NCI-H524 (cell line): ENCODE data around the gene ZSCAN16.

Source experiments
- DNase-seq, 2 experiments: peaks; one replicate each; lab custom pipeline; 2025; lab: John Stamatoyannopoulos, UW

ZSCAN16 gene

GRCh38 chr6:28134015-28134414 is 9.6 kb downstream of the ZSCAN16 start:
- DNase-seq, result peak; percentile 3 to 26

GRCh38 chr6:28134716-28135115 is 10.3 kb downstream of the ZSCAN16 start:
- no peak for DNase-seq

GRCh38 chr6:28135393-28135792 is 11.0 kb downstream of the ZSCAN16 start:
- no peak for DNase-seq

- peak; percentile 94 to 95 for DNase-seq
These were observed 12.4 kb downstream of the ZSCAN16 start for GRCh38 chr6:28136585-28137504.

- peak in 1 of 2 experiments; percentile 36 for DNase-seq
These were observed 13.1 kb downstream of the ZSCAN16 start for GRCh38 chr6:28137505-28137981.

GRCh38 chr6:28139860-28140543 is 15.6 kb downstream of the ZSCAN16 start:
- DNase-seq, result no peak

- no peak for DNase-seq
These were observed 16.2 kb downstream of the ZSCAN16 start for GRCh38 chr6:28140616-28141015.

GRCh38 chr6:28141500-28142329 is 17.3 kb downstream of the ZSCAN16 start, which contains the start of gene ZKSCAN8:
ZKSCAN8 (plus strand) TSS chr6:28141883; CDS start chr6:28148408, 6,525 bp downstream.
- peak; percentile 91 to 97 for DNase-seq

- no peak for DNase-seq
These were observed 18.0 kb downstream of the ZSCAN16 start for GRCh38 chr6:28142446-28142845.

- DNase-seq, result no peak
These were observed 20.8 kb downstream of the ZSCAN16 start for GRCh38 chr6:28145231-28145630.

- DNase-seq, result no peak
These were observed 28.1 kb downstream of the ZSCAN16 start for GRCh38 chr6:28152531-28152930.

GRCh38 chr6:28153546-28153945 is 29.1 kb downstream of the ZSCAN16 start:
- DNase-seq, result no peak

- DNase-seq, result no peak
These were observed 29.9 kb downstream of the ZSCAN16 start for GRCh38 chr6:28154357-28154756.

- no peak for DNase-seq
These were observed 33.9 kb downstream of the ZSCAN16 start for GRCh38 chr6:28158318-28158717.

GRCh38 chr6:28159029-28159607 is 34.7 kb downstream of the ZSCAN16 start:
- DNase-seq, result no peak

- no peak for DNase-seq
These were observed 35.8 kb downstream of the ZSCAN16 start for GRCh38 chr6:28160233-28160632.

GRCh38 chr6:28161410-28162079 is 37.1 kb downstream of the ZSCAN16 start:
- peak; percentile 24 to 78 for DNase-seq

- no peak for DNase-seq
These were observed 41.2 kb downstream of the ZSCAN16 start for GRCh38 chr6:28165563-28165962.

GRCh38 chr6:28167068-28167467 is 42.7 kb downstream of the ZSCAN16 start:
- DNase-seq, result no peak

- DNase-seq, result no peak
These were observed 43.5 kb downstream of the ZSCAN16 start for GRCh38 chr6:28167926-28168325.

- no peak for DNase-seq
These were observed 46.9 kb downstream of the ZSCAN16 start for GRCh38 chr6:28171271-28171670.
